ENCODE results near the gene GPC5.
"Not testable (repeated sequence)": the region's sequence is repeated elsewhere in the genome, so short reads cannot be mapped to it uniquely, and the experiment has no call there.

Gene GPC5

GRCh38 chr13:91725646-91726045, 327.2 kb downstream of the GPC5 start:
- no peak for DNase-seq

- no peak for DNase-seq
These were observed 328.2 kb downstream of the GPC5 start for GRCh38 chr13:91726671-91727070.

GRCh38 chr13:91729859-91730258, 331.4 kb downstream of the GPC5 start:
- DNase-seq, result no peak

GRCh38 chr13:91739751-91740150, 341.3 kb downstream of the GPC5 start:
- no peak for DNase-seq

- no peak for DNase-seq
These were observed 342.3 kb downstream of the GPC5 start for GRCh38 chr13:91740756-91741155.

GRCh38 chr13:91741925-91742324, 343.5 kb downstream of the GPC5 start:
- DNase-seq, result no peak

GRCh38 chr13:91744284-91744683, 345.9 kb downstream of the GPC5 start:
- no peak for DNase-seq

- no peak for DNase-seq
These were observed 347.5 kb downstream of the GPC5 start for GRCh38 chr13:91745967-91746366.

GRCh38 chr13:91747186-91747585, 348.8 kb downstream of the GPC5 start:
- no peak for DNase-seq

- no peak for DNase-seq
These were observed 350.1 kb downstream of the GPC5 start for GRCh38 chr13:91748416-91749089.

GRCh38 chr13:91758724-91759123, 360.3 kb downstream of the GPC5 start:
- DNase-seq, result no peak

GRCh38 chr13:91762957-91763356, 364.5 kb downstream of the GPC5 start:
- no peak for DNase-seq

- no peak for DNase-seq
These were observed 366.1 kb downstream of the GPC5 start for GRCh38 chr13:91764527-91764926.

GRCh38 chr13:91767651-91768050, 369.2 kb downstream of the GPC5 start:
- no peak for DNase-seq

- DNase-seq, result no peak
These were observed 370.3 kb downstream of the GPC5 start for GRCh38 chr13:91768746-91769145.

GRCh38 chr13:91771229-91771628, 372.8 kb downstream of the GPC5 start:
- no peak for DNase-seq

GRCh38 chr13:91773591-91774227, 375.3 kb downstream of the GPC5 start:
- DNase-seq, result no peak

GRCh38 chr13:91774397-91774796, 376.0 kb downstream of the GPC5 start:
- no peak for DNase-seq

GRCh38 chr13:91776611-91777193, 378.3 kb downstream of the GPC5 start:
- no peak for DNase-seq

GRCh38 chr13:91778123-91778522, 379.7 kb downstream of the GPC5 start:
- no peak for DNase-seq

GRCh38 chr13:91781982-91782691, 383.7 kb downstream of the GPC5 start:
- not testable (repeated sequence) for DNase-seq

GRCh38 chr13:91785431-91786119, 387.2 kb downstream of the GPC5 start:
- no peak for DNase-seq

- no peak for DNase-seq
These were observed 393.6 kb downstream of the GPC5 start for GRCh38 chr13:91792054-91792453.
